GM10248 (cell line): ENCODE measurements around the gene PAQR9.

Source experiments
- CTCF ChIA-PET: fragments of 300-600 bp; sonication (Branson Sonifier 250); formaldehyde crosslinking; extraction: SDS; loops from one replicate; lab custom pipeline; 2021; ENCODE audit warnings: antibody characterized with exemption; lab: Yijun Ruan, JAX
- POLR2A ChIA-PET: fragments of 350-650 bp; sonication (Branson Sonifier 250); formaldehyde crosslinking; extraction: SDS; loops from one replicate; lab custom pipeline; 2020; ENCODE audit warnings: antibody characterized with exemption; lab: Yijun Ruan, JAX
- DNase-seq: peaks from one replicate; pipeline ENCODE4 v3.0.0; 2012; ENCODE audit errors: extremely low spot score
- TF ChIP-seq, protein P1 (sequence below): IDR thresholded peaks from 2 replicates; pipeline ENCODE4 v1.5.1; 2012; ENCODE audit warnings: mild to moderate bottlenecking, low read depth; ENCODE audit errors: extremely low read depth, missing control alignments, control extremely low read depth

Gene PAQR9

GRCh38 chr3:142961539-142961938 is 1.9 kb downstream of the PAQR9 start:
- DNase-seq: no peak
- ChIA-PET CTCF (interaction anchor here (1.9 kb wide), 1 partner anchor 8 kb away, joined by 7 read pairs; no protein-coding TSS in a partner anchor), POLR2A (no interaction called here)
- TF ChIP-seq, protein P1, sequence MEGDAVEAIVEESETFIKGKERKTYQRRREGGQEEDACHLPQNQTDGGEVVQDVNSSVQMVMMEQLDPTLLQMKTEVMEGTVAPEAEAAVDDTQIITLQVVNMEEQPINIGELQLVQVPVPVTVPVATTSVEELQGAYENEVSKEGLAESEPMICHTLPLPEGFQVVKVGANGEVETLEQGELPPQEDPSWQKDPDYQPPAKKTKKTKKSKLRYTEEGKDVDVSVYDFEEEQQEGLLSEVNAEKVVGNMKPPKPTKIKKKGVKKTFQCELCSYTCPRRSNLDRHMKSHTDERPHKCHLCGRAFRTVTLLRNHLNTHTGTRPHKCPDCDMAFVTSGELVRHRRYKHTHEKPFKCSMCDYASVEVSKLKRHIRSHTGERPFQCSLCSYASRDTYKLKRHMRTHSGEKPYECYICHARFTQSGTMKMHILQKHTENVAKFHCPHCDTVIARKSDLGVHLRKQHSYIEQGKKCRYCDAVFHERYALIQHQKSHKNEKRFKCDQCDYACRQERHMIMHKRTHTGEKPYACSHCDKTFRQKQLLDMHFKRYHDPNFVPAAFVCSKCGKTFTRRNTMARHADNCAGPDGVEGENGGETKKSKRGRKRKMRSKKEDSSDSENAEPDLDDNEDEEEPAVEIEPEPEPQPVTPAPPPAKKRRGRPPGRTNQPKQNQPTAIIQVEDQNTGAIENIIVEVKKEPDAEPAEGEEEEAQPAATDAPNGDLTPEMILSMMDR: no peak

DNA sequence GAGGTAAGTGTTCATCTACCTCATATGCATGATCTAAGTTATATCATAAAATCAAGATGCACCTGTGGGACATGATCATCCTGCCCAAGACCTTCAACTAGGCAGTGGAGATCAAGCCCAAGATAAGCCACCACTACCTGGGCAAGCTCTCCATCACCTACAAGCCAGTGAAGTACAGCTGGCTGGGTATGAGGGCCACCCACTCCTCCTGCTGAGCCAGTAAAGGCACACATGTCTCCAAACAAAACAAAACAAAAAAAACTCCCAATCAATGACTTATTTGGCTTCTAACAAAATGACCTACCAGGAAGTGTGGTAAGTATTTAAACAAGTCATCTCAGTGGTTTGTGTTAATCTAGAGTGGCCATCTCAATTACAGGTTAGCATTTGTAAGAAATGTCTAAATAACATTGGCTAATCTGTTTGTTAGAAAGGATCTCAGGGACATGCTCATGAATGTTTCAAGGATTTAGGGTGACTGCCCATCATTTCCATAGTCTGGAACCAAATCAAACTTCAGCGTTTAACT is 3.1 kb downstream of the PAQR9 start:
- ChIA-PET POLR2A (no interaction called here), CTCF (interaction anchor here (1.0 to 1.9 kb wide), 2 partner anchors 9 to 131 kb away, joined by 3 to 7 read pairs; no protein-coding TSS in a partner anchor)
- TF ChIP-seq, protein P1: no peak
- no peak for DNase-seq

GRCh38 chr3:142958707-142959106 is 4.8 kb downstream of the PAQR9 start:
- ChIA-PET POLR2A (no interaction called here), CTCF (interaction anchor here (1.0 to 4.0 kb wide), 5 partner anchors 10 to 348 kb away, joined by 3 to 18 read pairs (median 3); no protein-coding TSS in a partner anchor)
- TF ChIP-seq, protein P1: no peak
- no peak for DNase-seq

- POLR2A ChIA-PET: no interaction called here
- CTCF ChIA-PET: interaction anchor here (0.6 to 1.6 kb wide), 4 partner anchors 12 to 125 kb away, joined by 3 to 4 read pairs (median 3); no protein-coding TSS in a partner anchor
- DNase-seq: no peak
- TF ChIP-seq, protein P1: no peak
Observed at GRCh38 chr3:142953443-142953842, 10.0 kb downstream of the PAQR9 start.

- ChIA-PET POLR2A (no interaction called here), CTCF (interaction anchor here (0.6 to 1.6 kb wide), 3 partner anchors 11 to 124 kb away, joined by 3 to 4 read pairs (median 3); no protein-coding TSS in a partner anchor)
- no peak for DNase-seq
- TF ChIP-seq, protein P1: no peak
Observed at GRCh38 chr3:142952272-142953193, 10.9 kb downstream of the PAQR9 start.

- CTCF ChIA-PET: interaction anchor here (1.0 to 1.4 kb wide), 2 partner anchors 36 to 123 kb away, joined by 3 to 5 read pairs; no protein-coding TSS in a partner anchor
- POLR2A ChIA-PET: no interaction called here
- no peak for DNase-seq
- TF ChIP-seq, protein P1: no peak
Observed at GRCh38 chr3:142951794-142952193, 11.7 kb downstream of the PAQR9 start.
